Nephron (organoid): ENCODE data around the gene DSCAM.
A peak's percentile ranks its signal among the peaks of the same experiment; 100 is the strongest.
"Not testable (repeated sequence)": the region's sequence is repeated elsewhere in the genome, so short reads cannot be mapped to it uniquely, and the experiment has no call there.

Source experiments
- H3K27ac Mint-ChIP-seq, 3 experiments: 2 replicates each; pipeline ENCODE4 v1.8.0; 2020; ENCODE audit warnings: mixed read lengths in 3 of 3, mild to moderate bottlenecking in 2 of 3, moderate library complexity in 1 of 3
- H3K27me3 Mint-ChIP-seq: 2 replicates; pipeline ENCODE4 v1.8.0; 2021; ENCODE audit warnings: low read depth, mild to moderate bottlenecking, moderate library complexity, mixed read lengths
- H3K36me3 Mint-ChIP-seq: 2 replicates; pipeline ENCODE4 v1.8.0; 2020; ENCODE audit warnings: low read depth, mixed read lengths
- H3K4me1 Mint-ChIP-seq: 2 replicates; pipeline ENCODE4 v1.8.0; 2020; ENCODE audit warnings: mixed read lengths
- H3K4me3 Mint-ChIP-seq, 3 experiments: 2 replicates each; pipeline ENCODE4 v1.8.0; 2020; ENCODE audit warnings: mild to moderate bottlenecking in 3 of 3, mixed read lengths in 3 of 3, moderate library complexity in 2 of 3
- H3K9me3 Mint-ChIP-seq: 2 replicates; pipeline ENCODE4 v1.8.0; 2020; ENCODE audit warnings: mixed read lengths
- CTCF ChIP-seq, 3 experiments: fragments of 200-600 bp; sonication (generic); IDR thresholded peaks; one replicate each; pipeline ENCODE4 v1.5.0; 2021; ENCODE audit warnings: antibody characterized with exemption in 3 of 3; ENCODE audit not compliant: unreplicated experiment in 3 of 3

Gene DSCAM

GRCh38 chr21:40278345-40278744 lies 568.6 kb downstream of the DSCAM start:
- H3K27me3 Mint-ChIP-seq = peaks cover 3% of the 10 kb centered on the region
- H3K4me1 Mint-ChIP-seq = no peaks in the 10 kb centered on the region
- no peak for TF ChIP-seq CTCF (IDR thresholded peaks at IDR 0.05; ENCODE audit: unreplicated experiment in 3 of 3)
- H3K9me3 Mint-ChIP-seq = peaks cover 4% of the 10 kb centered on the region
- no peak overlapping the region for H3K27ac Mint-ChIP-seq
- no peaks in the 10 kb centered on the region for H3K36me3 Mint-ChIP-seq
- no peak overlapping the region for H3K4me3 Mint-ChIP-seq

GRCh38 chr21:40276001-40276400 lies 571.0 kb downstream of the DSCAM start:
- Mint-ChIP-seq H3K27ac (no peak overlapping the region), H3K4me3 (no peak overlapping the region), H3K27me3 (peaks cover 10% of the 10 kb centered on the region), H3K9me3 (peaks cover 4% of the 10 kb centered on the region), H3K4me1 (peaks cover 12% of the 10 kb centered on the region), H3K36me3 (no peaks in the 10 kb centered on the region)
- no peak for TF ChIP-seq CTCF (IDR thresholded peaks at IDR 0.05; ENCODE audit: unreplicated experiment in 3 of 3)

GRCh38 chr21:40272037-40272436 lies 574.9 kb downstream of the DSCAM start:
- Mint-ChIP-seq H3K27me3 (peaks cover 13% of the 10 kb centered on the region), H3K4me1 (peaks cover 32% of the 10 kb centered on the region)
- no peak for TF ChIP-seq CTCF (IDR thresholded peaks at IDR 0.05; ENCODE audit: unreplicated experiment in 3 of 3)

GRCh38 chr21:40271164-40271563 lies 575.8 kb downstream of the DSCAM start:
- Mint-ChIP-seq H3K4me3 (no peak overlapping the region), H3K27me3 (peaks cover 13% of the 10 kb centered on the region), H3K9me3 (no peaks in the 10 kb centered on the region), H3K4me1 (peaks cover 32% of the 10 kb centered on the region), H3K36me3 (no peaks in the 10 kb centered on the region), H3K27ac (peak overlapping the region in 1 of 3 experiments; percentile 18)
- TF ChIP-seq CTCF (IDR thresholded peaks at IDR 0.05; ENCODE audit: unreplicated experiment in 3 of 3) = no peak

More at GRCh38 chr21:40272037-40272436, 574.9 kb downstream of the DSCAM start:
- Mint-ChIP-seq H3K9me3 (no peaks in the 10 kb centered on the region), H3K4me3 (no peak overlapping the region), H3K27ac (peak overlapping the region in 1 of 3 experiments; percentile 14), H3K36me3 (no peaks in the 10 kb centered on the region)

- Mint-ChIP-seq H3K9me3 (no peaks in the 10 kb centered on the region), H3K36me3 (no peaks in the 10 kb centered on the region), H3K27ac (peak overlapping the region; percentile 16 to 27 (median 18)), H3K27me3 (peaks cover 13% of the 10 kb centered on the region), H3K4me1 (peaks cover 32% of the 10 kb centered on the region), H3K4me3 (no peak overlapping the region)
- TF ChIP-seq CTCF (IDR thresholded peaks at IDR 0.05; ENCODE audit: unreplicated experiment in 3 of 3) = no peak
Observed at GRCh38 chr21:40270047-40270446, 576.9 kb downstream of the DSCAM start.

GRCh38 chr21:40269239-40269638 lies 577.7 kb downstream of the DSCAM start:
- no peak for TF ChIP-seq CTCF (IDR thresholded peaks at IDR 0.05; ENCODE audit: unreplicated experiment in 3 of 3)
- peaks cover 13% of the 10 kb centered on the region for H3K27me3 Mint-ChIP-seq
- peaks cover 32% of the 10 kb centered on the region for H3K4me1 Mint-ChIP-seq
- no peaks in the 10 kb centered on the region for H3K36me3 Mint-ChIP-seq
- peak overlapping the region in 1 of 3 experiments; percentile 18 for H3K27ac Mint-ChIP-seq
- no peaks in the 10 kb centered on the region for H3K9me3 Mint-ChIP-seq
- no peak overlapping the region for H3K4me3 Mint-ChIP-seq

- H3K4me1 Mint-ChIP-seq = peaks cover 42% of the 10 kb centered on the region
- not testable (repeated sequence) for H3K36me3 Mint-ChIP-seq, H3K9me3 Mint-ChIP-seq, H3K27me3 Mint-ChIP-seq, H3K4me3 Mint-ChIP-seq
- peak overlapping the region in 2 of 3 experiments; percentile 35 to 61 for H3K27ac Mint-ChIP-seq
Observed at GRCh38 chr21:40258456-40258855, 588.5 kb downstream of the DSCAM start.
